Mesenchymal stem cell (in vitro differentiated cells and primary cell): ENCODE data around the gene ASB5.
"Not testable (repeated sequence)": the region's sequence is repeated elsewhere in the genome, so short reads cannot be mapped to it uniquely, and the experiment has no call there.

ENCODE experiments used
- DNase-seq: peaks from one replicate; pipeline ENCODE4 v3.0.0-alpha.2; 2013
- H2AFZ ChIP-seq: one replicate; pipeline ENCODE4 v1.6.1; 2013; ENCODE audit warnings: low read depth, mild to moderate bottlenecking, control low read depth, inconsistent platforms, low read length, moderate library complexity
- H2AK5ac ChIP-seq: 2 replicates; pipeline ENCODE4 v1.6.1; 2013; ENCODE audit warnings: low read length, moderate library complexity, mild to moderate bottlenecking, inconsistent platforms; ENCODE audit not compliant: severe bottlenecking
- H2BK120ac ChIP-seq: one replicate; pipeline ENCODE4 v1.6.1; 2013; ENCODE audit warnings: low read depth, mild to moderate bottlenecking, inconsistent platforms, low read length, moderate library complexity
- H2BK12ac ChIP-seq, 2 experiments: one replicate each; pipeline ENCODE4 v1.6.1; 2013; ENCODE audit warnings: inconsistent platforms in 2 of 2, low read length in 2 of 2, mild to moderate bottlenecking in 2 of 2, moderate library complexity in 2 of 2, control low read depth in 1 of 2
- H2BK15ac ChIP-seq: one replicate; pipeline ENCODE4 v1.6.1; 2013; ENCODE audit warnings: mild to moderate bottlenecking, low read depth, inconsistent platforms; ENCODE audit not compliant: poor library complexity, severe bottlenecking
- H2BK5ac ChIP-seq: 2 replicates; pipeline ENCODE4 v1.6.1; 2013; ENCODE audit warnings: low read depth, mild to moderate bottlenecking, low read length, control low read depth, inconsistent platforms; ENCODE audit not compliant: poor library complexity, severe bottlenecking
- H3K14ac ChIP-seq, 2 experiments: one replicate each; pipeline ENCODE4 v1.6.1; 2013; ENCODE audit warnings: inconsistent platforms in 2 of 2, low read length in 2 of 2, control low read depth in 1 of 2, mild to moderate bottlenecking in 1 of 2, moderate library complexity in 1 of 2
- H3K18ac ChIP-seq, 2 experiments: one replicate each; pipeline ENCODE4 v1.6.1; 2013; ENCODE audit warnings: inconsistent platforms in 2 of 2, low read length in 2 of 2, control low read depth in 1 of 2, low read depth in 1 of 2, mild to moderate bottlenecking in 1 of 2
- H3K23ac ChIP-seq, 2 experiments: one replicate each; pipeline ENCODE4 v1.6.1; 2013; ENCODE audit warnings: inconsistent platforms in 2 of 2, low read length in 2 of 2, mild to moderate bottlenecking in 2 of 2, moderate library complexity in 2 of 2, control low read depth in 1 of 2
- H3K27ac ChIP-seq: 2 replicates; pipeline ENCODE4 v1.5.1; 2013; ENCODE audit warnings: mild to moderate bottlenecking, moderate library complexity, low read length, control low read depth, inconsistent platforms; ENCODE audit not compliant: poor library complexity, severe bottlenecking
- H3K27me3 ChIP-seq, 2 experiments: 2 replicates each; pipeline versions ENCODE4 v1.6.1 to v1.7.0; 2013; ENCODE audit warnings: low read length in 2 of 2, mild to moderate bottlenecking in 2 of 2, moderate library complexity in 2 of 2, control low read depth in 1 of 2, inconsistent platforms in 1 of 2; ENCODE audit not compliant: control insufficient read depth in 1 of 2, insufficient read depth in 1 of 2
- H3K36me3 ChIP-seq, 2 experiments: 2 replicates each; pipeline versions ENCODE4 v1.6.1 to v1.7.0; 2013; ENCODE audit warnings: low read length in 2 of 2, control low read depth in 1 of 2, inconsistent platforms in 1 of 2, low read depth in 1 of 2, mild to moderate bottlenecking in 1 of 2; ENCODE audit not compliant: insufficient read depth in 2 of 2, control insufficient read depth in 1 of 2
- H3K4ac ChIP-seq, 2 experiments: one replicate each; pipeline ENCODE4 v1.6.1; 2013; ENCODE audit warnings: inconsistent platforms in 2 of 2, low read length in 2 of 2, mild to moderate bottlenecking in 2 of 2, moderate library complexity in 2 of 2, control low read depth in 1 of 2, low read depth in 1 of 2
- H3K4me1 ChIP-seq: 2 replicates; pipeline ENCODE4 v1.6.1; 2013; ENCODE audit warnings: low read depth, low read length, control low read depth; ENCODE audit not compliant: control insufficient read depth, insufficient read depth
- H3K4me2 ChIP-seq: 2 replicates; pipeline ENCODE4 v1.6.1; 2013; ENCODE audit warnings: low read length, mild to moderate bottlenecking, inconsistent platforms; ENCODE audit not compliant: poor library complexity, severe bottlenecking
- H3K4me3 ChIP-seq, 2 experiments: 2 replicates each; pipeline versions ENCODE4 v1.5.1 to v1.7.0; 2013; ENCODE audit warnings: low read length in 2 of 2, mild to moderate bottlenecking in 2 of 2, control low read depth in 1 of 2, low read depth in 1 of 2; ENCODE audit not compliant: insufficient read depth in 1 of 2
- H3K79me1 ChIP-seq: replicated peaks from 2 replicates; pipeline ENCODE4 v1.6.1; 2013; ENCODE audit warnings: mild to moderate bottlenecking, control low read depth, low read length, inconsistent platforms; ENCODE audit not compliant: poor library complexity, severe bottlenecking
- H3K9ac ChIP-seq: 2 replicates; pipeline ENCODE4 v1.7.0; 2013; ENCODE audit warnings: mild to moderate bottlenecking, low read length, moderate library complexity
- H3K9me3 ChIP-seq: 2 replicates; pipeline ENCODE4 v1.7.0; 2013; ENCODE audit warnings: mild to moderate bottlenecking, low read length; ENCODE audit not compliant: control insufficient read depth
- H4K8ac ChIP-seq: one replicate; pipeline ENCODE4 v1.6.1; 2013; ENCODE audit warnings: inconsistent platforms, mild to moderate bottlenecking, low read length, moderate library complexity
- H4K91ac ChIP-seq: one replicate; pipeline ENCODE4 v1.6.1; 2013; ENCODE audit warnings: mild to moderate bottlenecking, low read length, inconsistent platforms
- WGBS: methylation state at CpG from one replicate; pipeline ENCODE4 v1.1.7; 2013; ENCODE audit warnings: mixed read lengths; 5-methylcytosine and 5-hydroxymethylcytosine counted together

ASB5 gene

DNA sequence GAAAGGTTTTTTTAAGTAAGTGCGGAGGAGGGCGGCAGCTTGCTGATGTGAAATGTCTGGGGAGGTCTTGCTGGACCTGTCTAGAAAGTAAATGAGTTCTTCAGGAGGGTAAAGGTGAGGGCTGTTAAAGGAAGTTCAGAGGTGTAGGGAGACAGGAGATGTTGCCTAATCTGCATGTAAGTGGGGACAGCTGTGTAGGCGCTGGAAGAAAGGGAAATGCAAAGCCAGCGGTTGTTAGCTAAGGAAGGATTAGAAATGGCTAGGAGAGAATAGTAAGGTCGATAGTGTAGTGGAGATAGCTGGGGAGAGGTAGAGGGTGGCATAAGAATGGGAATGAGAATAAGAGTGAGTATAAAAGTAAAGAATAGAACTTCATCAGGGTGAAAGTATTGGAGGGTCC lies 26.9 kb upstream of the ASB5 start:
- H2BK5ac ChIP-seq, DNase-seq, H3K79me1 ChIP-seq, H3K4me1 ChIP-seq, H3K4ac ChIP-seq, H3K9ac ChIP-seq, H3K14ac ChIP-seq, H3K27ac ChIP-seq, H4K91ac ChIP-seq, H2BK12ac ChIP-seq, H3K4me2 ChIP-seq, H2BK15ac ChIP-seq, H2AFZ ChIP-seq, H3K36me3 ChIP-seq, H3K4me3 ChIP-seq, H2AK5ac ChIP-seq, H3K27me3 ChIP-seq, H3K23ac ChIP-seq, H3K18ac ChIP-seq, H4K8ac ChIP-seq, H2BK120ac ChIP-seq, H3K9me3 ChIP-seq: not testable (repeated sequence)
- WGBS = 51% methylated on average over 5 of the region's 5 CpGs

DNA sequence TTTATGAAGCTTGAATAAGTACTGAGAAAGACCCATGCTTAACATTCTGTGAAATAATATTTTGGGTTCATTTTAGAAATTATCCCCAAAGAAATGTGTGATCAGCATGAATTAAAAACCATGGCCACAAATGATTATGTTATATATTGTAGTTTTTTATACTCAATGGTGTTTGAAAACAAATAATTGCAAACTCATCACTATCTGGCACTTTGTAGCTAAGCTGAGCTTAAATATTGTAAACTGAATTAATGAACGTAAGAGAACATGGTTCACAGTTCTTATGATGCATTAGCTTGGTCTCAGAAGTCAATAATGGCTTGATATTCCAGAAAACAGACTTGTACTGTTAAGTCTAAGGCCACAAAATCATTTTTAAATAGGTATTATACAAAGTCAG lies 24.6 kb upstream of the ASB5 start:
- no peak overlapping the region for H2AFZ ChIP-seq
- no peaks in the 10 kb centered on the region for H3K4me1 ChIP-seq
- no peak overlapping the region for H2BK12ac ChIP-seq
- H3K9ac ChIP-seq = no peak overlapping the region
- no peaks in the 10 kb centered on the region for H3K9me3 ChIP-seq
- H2BK5ac ChIP-seq = no peak overlapping the region
- no peak for DNase-seq
- H2AK5ac ChIP-seq = no peak overlapping the region
- no peak overlapping the region for H4K8ac ChIP-seq
- H3K36me3 ChIP-seq = no peaks in the 10 kb centered on the region
- no peak overlapping the region for H4K91ac ChIP-seq
- H3K4ac ChIP-seq = no peak overlapping the region
- H3K27ac ChIP-seq = no peak overlapping the region
- no peak overlapping the region for H3K4me2 ChIP-seq
- no peak overlapping the region for H2BK120ac ChIP-seq
- H3K79me1 ChIP-seq = no peaks in the 10 kb centered on the region
- H2BK15ac ChIP-seq = no peak overlapping the region
- no peak overlapping the region for H3K4me3 ChIP-seq
- H3K23ac ChIP-seq = no peak overlapping the region
- no peak overlapping the region for H3K14ac ChIP-seq
- no CpG with 5 or more reads among the region's 1 CpG for WGBS
- no peaks in the 10 kb centered on the region for H3K27me3 ChIP-seq
- H3K18ac ChIP-seq = no peak overlapping the region

DNA sequence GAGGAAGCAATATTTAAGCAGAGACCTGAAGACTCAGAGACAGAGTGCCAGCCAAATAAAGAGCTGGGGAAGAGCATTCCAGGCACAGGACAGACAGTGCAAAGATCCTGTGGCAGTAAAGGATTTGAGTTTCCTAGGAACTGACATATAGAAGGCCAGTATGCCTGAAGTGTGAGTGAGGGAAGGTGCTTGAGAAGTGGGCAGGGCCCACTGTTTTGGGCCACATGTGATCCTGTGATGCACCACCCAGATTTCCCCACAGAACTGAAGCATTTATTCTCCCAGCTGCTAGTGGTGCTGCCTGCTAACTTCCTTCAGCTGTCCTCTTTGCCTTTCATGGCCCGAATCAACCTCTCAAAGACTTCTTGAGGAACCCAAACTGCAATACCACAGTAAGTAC lies 23.9 kb upstream of the ASB5 start:
- no peak overlapping the region for H2BK12ac ChIP-seq
- no peak overlapping the region for H3K14ac ChIP-seq
- H3K27me3 ChIP-seq = no peaks in the 10 kb centered on the region
- H3K9me3 ChIP-seq = no peaks in the 10 kb centered on the region
- H4K8ac ChIP-seq = no peak overlapping the region
- H3K4me3 ChIP-seq = no peak overlapping the region
- H2BK120ac ChIP-seq = no peak overlapping the region
- H2AK5ac ChIP-seq = no peak overlapping the region
- no peaks in the 10 kb centered on the region for H3K79me1 ChIP-seq
- no peak overlapping the region for H3K23ac ChIP-seq
- H2BK15ac ChIP-seq = no peak overlapping the region
- H3K4ac ChIP-seq = no peak overlapping the region
- no peak for DNase-seq
- no peak overlapping the region for H3K4me2 ChIP-seq
- H3K4me1 ChIP-seq = no peaks in the 10 kb centered on the region
- no peak overlapping the region for H3K27ac ChIP-seq
- H3K18ac ChIP-seq = no peak overlapping the region
- H3K36me3 ChIP-seq = no peaks in the 10 kb centered on the region
- no peak overlapping the region for H2AFZ ChIP-seq
- 100% methylated on average over 1 of the region's 1 CpG for WGBS
- no peak overlapping the region for H3K9ac ChIP-seq
- no peak overlapping the region for H2BK5ac ChIP-seq
- no peak overlapping the region for H4K91ac ChIP-seq

DNA sequence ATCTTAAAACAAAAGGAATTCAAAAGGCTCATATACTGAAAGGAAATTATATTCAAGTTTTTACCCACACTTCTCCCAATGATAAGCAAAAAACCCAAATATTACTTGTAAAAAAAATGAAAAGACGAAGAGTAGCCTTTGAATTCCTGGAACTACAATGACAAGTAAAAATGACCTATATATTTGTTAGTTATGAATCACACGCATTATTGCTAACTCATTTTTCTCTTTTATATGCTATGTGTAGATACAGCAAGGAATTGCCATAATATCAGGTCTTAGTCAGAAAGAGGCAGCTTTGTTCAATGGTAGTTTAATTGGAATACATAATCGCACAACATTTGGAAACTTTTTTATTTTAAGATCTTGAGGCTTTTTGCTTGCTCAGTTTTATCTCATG lies 22.7 kb upstream of the ASB5 start:
- H3K36me3 ChIP-seq = no peaks in the 10 kb centered on the region

More for the DNA sequence above, 22.7 kb upstream of the ASB5 start:
- Histone ChIP-seq H2BK5ac (no peak overlapping the region), H3K9ac (no peak overlapping the region), H2BK15ac (no peak overlapping the region), H2AK5ac (no peak overlapping the region), H3K27me3 (no peaks in the 10 kb centered on the region), H3K4me2 (no peak overlapping the region), H4K91ac (no peak overlapping the region), H4K8ac (no peak overlapping the region), H3K9me3 (no peaks in the 10 kb centered on the region), H2BK120ac (no peak overlapping the region), H3K79me1 (no peaks in the 10 kb centered on the region), H3K4me1 (no peaks in the 10 kb centered on the region), H2BK12ac (no peak overlapping the region), H3K18ac (no peak overlapping the region), H3K14ac (no peak overlapping the region), H3K23ac (no peak overlapping the region), H3K4me3 (no peak overlapping the region), H2AFZ (no peak overlapping the region), H3K4ac (no peak overlapping the region), H3K27ac (no peak overlapping the region)
- WGBS = no CpG with 5 or more reads among the region's 3 CpGs
- DNase-seq = no peak
